ENCODE measurements around the gene DNMT3A.

GRCh38 chr2:25332571-25332970 is 9.2 kb downstream of the DNMT3A start:
- TF ChIP-seq CTCF (IDR thresholded peaks at IDR 0.05) = no peak
- no peak for TF ChIP-seq POLR2A (IDR thresholded peaks at IDR 0.05; ENCODE audit: low read depth)
